ENCODE results near the gene PLEKHA8.

PLEKHA8 gene

GRCh38 chr7:30177186-30177585, 149.0 kb downstream of the PLEKHA8 start:
- no peaks in the 10 kb centered on the region for H3K27me3 ChIP-seq (ENCODE audit: control insufficient read depth, insufficient read depth, low read length)
- H3K4me1 ChIP-seq (ENCODE audit: control insufficient read depth, insufficient read depth, low read length), result peaks cover 58% of the 10 kb centered on the region
- no peak overlapping the region for H3K4me3 ChIP-seq (ENCODE audit: low read length)
- no peaks in the 10 kb centered on the region for H3K36me3 ChIP-seq (ENCODE audit: control insufficient read depth, insufficient read depth, low read length)
- H3K9me3 ChIP-seq (ENCODE audit: control insufficient read depth, low read length), result no peaks in the 10 kb centered on the region
- H3K9ac ChIP-seq (ENCODE audit: low read length), result no peak overlapping the region

GRCh38 chr7:30177965-30178364, 149.8 kb downstream of the PLEKHA8 start:
- no peaks in the 10 kb centered on the region for H3K9me3 ChIP-seq (ENCODE audit: control insufficient read depth, low read length)
- no peak overlapping the region for H3K9ac ChIP-seq (ENCODE audit: low read length)
- no peaks in the 10 kb centered on the region for H3K36me3 ChIP-seq (ENCODE audit: control insufficient read depth, insufficient read depth, low read length)
- peaks cover 54% of the 10 kb centered on the region for H3K4me1 ChIP-seq (ENCODE audit: control insufficient read depth, insufficient read depth, low read length)
- no peak overlapping the region for H3K4me3 ChIP-seq (ENCODE audit: low read length)
- H3K27me3 ChIP-seq (ENCODE audit: control insufficient read depth, insufficient read depth, low read length), result no peaks in the 10 kb centered on the region

GRCh38 chr7:30178748-30179436, 150.7 kb downstream of the PLEKHA8 start:
- Histone ChIP-seq H3K4me3 (ENCODE audit: low read length) (no peak overlapping the region), H3K4me1 (ENCODE audit: control insufficient read depth, insufficient read depth, low read length) (peaks cover 44% of the 10 kb centered on the region), H3K36me3 (ENCODE audit: control insufficient read depth, insufficient read depth, low read length) (no peaks in the 10 kb centered on the region), H3K27me3 (ENCODE audit: control insufficient read depth, insufficient read depth, low read length) (no peaks in the 10 kb centered on the region), H3K9ac (ENCODE audit: low read length) (no peak overlapping the region), H3K9me3 (ENCODE audit: control insufficient read depth, low read length) (no peaks in the 10 kb centered on the region)
